Measurements from ENCODE around the gene TAS2R20.

- no peak for TF ChIP-seq MYNN (tag by site-specific recombination; IDR thresholded peaks at IDR 0.05; ENCODE audit: borderline replicate concordance)
- TF ChIP-seq YY1 (tag by site-specific recombination; IDR thresholded peaks at IDR 0.05) = no peak
- no peak for TF ChIP-seq ZNF155 (tag by site-specific recombination; IDR thresholded peaks at IDR 0.05)
- no peak for TF ChIP-seq REST (tag by site-specific recombination; IDR thresholded peaks at IDR 0.05)
- TF ChIP-seq, protein P1, sequence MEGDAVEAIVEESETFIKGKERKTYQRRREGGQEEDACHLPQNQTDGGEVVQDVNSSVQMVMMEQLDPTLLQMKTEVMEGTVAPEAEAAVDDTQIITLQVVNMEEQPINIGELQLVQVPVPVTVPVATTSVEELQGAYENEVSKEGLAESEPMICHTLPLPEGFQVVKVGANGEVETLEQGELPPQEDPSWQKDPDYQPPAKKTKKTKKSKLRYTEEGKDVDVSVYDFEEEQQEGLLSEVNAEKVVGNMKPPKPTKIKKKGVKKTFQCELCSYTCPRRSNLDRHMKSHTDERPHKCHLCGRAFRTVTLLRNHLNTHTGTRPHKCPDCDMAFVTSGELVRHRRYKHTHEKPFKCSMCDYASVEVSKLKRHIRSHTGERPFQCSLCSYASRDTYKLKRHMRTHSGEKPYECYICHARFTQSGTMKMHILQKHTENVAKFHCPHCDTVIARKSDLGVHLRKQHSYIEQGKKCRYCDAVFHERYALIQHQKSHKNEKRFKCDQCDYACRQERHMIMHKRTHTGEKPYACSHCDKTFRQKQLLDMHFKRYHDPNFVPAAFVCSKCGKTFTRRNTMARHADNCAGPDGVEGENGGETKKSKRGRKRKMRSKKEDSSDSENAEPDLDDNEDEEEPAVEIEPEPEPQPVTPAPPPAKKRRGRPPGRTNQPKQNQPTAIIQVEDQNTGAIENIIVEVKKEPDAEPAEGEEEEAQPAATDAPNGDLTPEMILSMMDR (tag by site-specific recombination; IDR thresholded peaks at IDR 0.05) = no peak
- TF ChIP-seq ZIC2 (tag by site-specific recombination; IDR thresholded peaks at IDR 0.05) = no peak
- no peak for TF ChIP-seq ZNF221 (tag by site-specific recombination; IDR thresholded peaks at IDR 0.05; ENCODE audit: borderline replicate concordance)
- TF ChIP-seq TCF7L2 (IDR thresholded peaks at IDR 0.05; ENCODE audit: borderline replicate concordance, low read depth, low read length) = no peak
- TF ChIP-seq, protein P2, sequence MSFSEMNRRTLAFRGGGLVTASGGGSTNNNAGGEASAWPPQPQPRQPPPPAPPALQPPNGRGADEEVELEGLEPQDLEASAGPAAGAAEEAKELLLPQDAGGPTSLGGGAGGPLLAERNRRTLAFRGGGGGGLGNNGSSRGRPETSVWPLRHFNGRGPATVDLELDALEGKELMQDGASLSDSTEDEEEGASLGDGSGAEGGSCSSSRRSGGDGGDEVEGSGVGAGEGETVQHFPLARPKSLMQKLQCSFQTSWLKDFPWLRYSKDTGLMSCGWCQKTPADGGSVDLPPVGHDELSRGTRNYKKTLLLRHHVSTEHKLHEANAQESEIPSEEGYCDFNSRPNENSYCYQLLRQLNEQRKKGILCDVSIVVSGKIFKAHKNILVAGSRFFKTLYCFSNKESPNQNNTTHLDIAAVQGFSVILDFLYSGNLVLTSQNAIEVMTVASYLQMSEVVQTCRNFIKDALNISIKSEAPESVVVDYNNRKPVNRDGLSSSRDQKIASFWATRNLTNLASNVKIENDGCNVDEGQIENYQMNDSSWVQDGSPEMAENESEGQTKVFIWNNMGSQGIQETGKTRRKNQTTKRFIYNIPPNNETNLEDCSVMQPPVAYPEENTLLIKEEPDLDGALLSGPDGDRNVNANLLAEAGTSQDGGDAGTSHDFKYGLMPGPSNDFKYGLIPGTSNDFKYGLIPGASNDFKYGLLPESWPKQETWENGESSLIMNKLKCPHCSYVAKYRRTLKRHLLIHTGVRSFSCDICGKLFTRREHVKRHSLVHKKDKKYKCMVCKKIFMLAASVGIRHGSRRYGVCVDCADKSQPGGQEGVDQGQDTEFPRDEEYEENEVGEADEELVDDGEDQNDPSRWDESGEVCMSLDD (tag by site-specific recombination; IDR thresholded peaks at IDR 0.05) = no peak
- no peak for TF ChIP-seq ZNF580 (tag by site-specific recombination; IDR thresholded peaks at IDR 0.05)
- TF ChIP-seq SCRT1 (tag by site-specific recombination; IDR thresholded peaks at IDR 0.05; ENCODE audit: borderline replicate concordance) = no peak
Measured at GRCh38 chr12:10968765-10969456, 29.2 kb downstream of the TAS2R20 start.

Data from HEK293 (cell line).